Measurements from ENCODE around the gene PRKAR1B.

DNA sequence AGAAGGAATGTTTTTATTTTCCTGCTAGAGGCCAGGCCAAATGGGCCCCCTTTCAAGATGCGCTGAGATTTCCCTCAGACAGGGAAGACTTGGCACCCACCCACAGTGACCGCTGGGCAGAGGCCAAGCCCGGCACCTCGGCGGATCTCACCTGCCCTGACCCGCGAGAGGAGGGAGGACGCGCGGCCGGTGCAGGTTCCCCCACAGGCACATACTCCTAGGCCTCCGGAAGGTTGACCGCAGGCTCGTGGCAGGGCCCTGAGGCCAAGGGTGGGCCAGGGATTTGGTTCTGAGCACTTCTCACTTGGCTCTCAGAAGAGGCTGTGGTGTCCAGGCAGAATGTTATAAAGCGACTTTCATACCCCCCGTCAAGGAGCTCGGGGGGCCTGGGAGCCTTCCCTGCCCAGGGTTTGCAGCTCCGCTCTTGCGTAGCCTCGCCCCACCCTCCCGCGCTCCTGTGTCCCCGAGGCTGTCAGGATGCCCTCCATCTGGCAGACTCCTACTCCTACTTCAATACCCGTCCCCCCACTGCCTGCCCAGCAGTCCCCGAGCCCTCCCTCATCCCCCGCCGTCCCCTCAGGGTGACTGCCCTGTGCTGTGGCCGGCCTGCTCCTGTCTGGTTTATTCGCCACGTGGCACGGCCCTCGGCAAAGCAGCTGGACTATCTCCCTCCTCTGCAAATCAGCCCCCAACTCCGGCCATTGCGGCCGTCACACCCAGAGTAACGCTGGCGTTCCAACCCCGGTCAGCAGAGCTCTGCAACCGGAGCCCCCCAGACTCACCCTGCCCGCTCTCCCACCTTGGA lies 156.9 kb downstream of the PRKAR1B start:
- TF ChIP-seq GATA2 (IDR thresholded peaks at IDR 0.05; ENCODE audit: low read depth, low read length) (no peak), GATA3 (IDR thresholded peaks at IDR 0.05; ENCODE audit: low read depth, low read length) (no peak)

Measured in SH-SY5Y (cell line).